ENCODE data around the gene PAGR1. TPM values are rescaled to one million over a fixed set of nuclear protein-coding genes. Genes with fewer than 3 reads are reported as not detected.

The PAGR1 gene
- total and polyA plus RNA-seq, 9 of the 15 experiments (the other 6 are each of a cell fraction or from before 2014, with no cell fraction given), result 1.4 to 58.2 (median 16.8) TPM

DNA sequence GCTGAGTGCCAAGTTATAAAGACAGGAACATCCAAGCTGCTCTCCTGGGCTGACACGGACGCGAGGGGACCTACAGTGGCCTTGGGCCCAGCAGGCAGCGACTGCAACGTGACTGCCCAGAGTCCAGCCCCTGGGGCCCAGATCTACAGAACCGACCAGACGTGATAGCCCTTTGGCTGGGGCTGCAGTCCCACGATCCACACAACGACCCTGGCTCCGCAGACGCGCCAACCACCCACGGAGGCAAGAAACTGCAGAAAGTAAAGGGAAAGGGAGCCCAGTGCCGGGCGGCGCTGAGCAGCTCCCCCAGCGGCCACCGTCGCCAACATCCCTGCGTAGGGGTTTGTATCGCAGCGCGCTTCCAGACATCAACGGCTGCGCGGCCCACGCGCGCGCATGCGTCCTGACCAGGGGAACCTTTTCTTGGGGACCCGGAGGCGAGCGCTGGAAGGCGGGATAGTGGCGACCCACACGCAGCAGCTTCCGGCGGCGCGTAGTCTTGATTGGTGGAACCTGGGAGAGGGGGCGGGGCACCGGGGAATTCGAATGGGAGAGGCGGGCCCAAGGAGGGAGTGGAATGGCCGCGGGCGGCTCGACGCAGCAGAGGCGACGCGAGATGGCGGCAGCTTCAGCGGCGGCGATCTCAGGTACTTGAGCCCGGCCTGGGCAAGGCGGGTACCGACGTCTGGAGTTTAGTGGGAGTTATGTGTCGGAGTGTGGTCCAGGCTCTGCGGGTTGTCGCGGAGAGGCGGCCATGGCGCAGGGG is 25.6 kb upstream of the PAGR1 start, which contains the start of gene KIF22 (continued):
- TF ChIP-seq SP2 (IDR thresholded peaks at IDR 0.05; ENCODE audit: extremely low read depth, low read depth, low read length, poor library complexity, severe bottlenecking), result peak; percentile 53
- TF ChIP-seq NELFE (IDR thresholded peaks at IDR 0.05; ENCODE audit: insufficient read depth, insufficient read length), result no peak
- TF ChIP-seq NFXL1 (CRISPR knock-in tag; IDR thresholded peaks at IDR 0.05), result no peak
- TF ChIP-seq ZNF253 (CRISPR knock-in tag; conservative IDR thresholded peaks at IDR 0.05), result no peak
- TF ChIP-seq, protein P1, sequence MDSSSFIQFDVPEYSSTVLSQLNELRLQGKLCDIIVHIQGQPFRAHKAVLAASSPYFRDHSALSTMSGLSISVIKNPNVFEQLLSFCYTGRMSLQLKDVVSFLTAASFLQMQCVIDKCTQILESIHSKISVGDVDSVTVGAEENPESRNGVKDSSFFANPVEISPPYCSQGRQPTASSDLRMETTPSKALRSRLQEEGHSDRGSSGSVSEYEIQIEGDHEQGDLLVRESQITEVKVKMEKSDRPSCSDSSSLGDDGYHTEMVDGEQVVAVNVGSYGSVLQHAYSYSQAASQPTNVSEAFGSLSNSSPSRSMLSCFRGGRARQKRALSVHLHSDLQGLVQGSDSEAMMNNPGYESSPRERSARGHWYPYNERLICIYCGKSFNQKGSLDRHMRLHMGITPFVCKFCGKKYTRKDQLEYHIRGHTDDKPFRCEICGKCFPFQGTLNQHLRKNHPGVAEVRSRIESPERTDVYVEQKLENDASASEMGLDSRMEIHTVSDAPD (CRISPR knock-in tag; IDR thresholded peaks at IDR 0.05), result no peak
- TF ChIP-seq, protein P2, sequence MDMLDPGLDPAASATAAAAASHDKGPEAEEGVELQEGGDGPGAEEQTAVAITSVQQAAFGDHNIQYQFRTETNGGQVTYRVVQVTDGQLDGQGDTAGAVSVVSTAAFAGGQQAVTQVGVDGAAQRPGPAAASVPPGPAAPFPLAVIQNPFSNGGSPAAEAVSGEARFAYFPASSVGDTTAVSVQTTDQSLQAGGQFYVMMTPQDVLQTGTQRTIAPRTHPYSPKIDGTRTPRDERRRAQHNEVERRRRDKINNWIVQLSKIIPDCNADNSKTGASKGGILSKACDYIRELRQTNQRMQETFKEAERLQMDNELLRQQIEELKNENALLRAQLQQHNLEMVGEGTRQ (CRISPR knock-in tag; IDR thresholded peaks at IDR 0.05), result no peak
- peak; percentile 59 for TF ChIP-seq SMARCC2 (IDR thresholded peaks at IDR 0.05; ENCODE audit: low read depth)
- no peak for TF ChIP-seq TAL1 (IDR thresholded peaks at IDR 0.05)
- no peak for TF ChIP-seq PRPF4 (IDR thresholded peaks at IDR 0.05; ENCODE audit: insufficient read depth, low read depth, low read length, poor library complexity, severe bottlenecking)
- TF ChIP-seq, protein P3, sequence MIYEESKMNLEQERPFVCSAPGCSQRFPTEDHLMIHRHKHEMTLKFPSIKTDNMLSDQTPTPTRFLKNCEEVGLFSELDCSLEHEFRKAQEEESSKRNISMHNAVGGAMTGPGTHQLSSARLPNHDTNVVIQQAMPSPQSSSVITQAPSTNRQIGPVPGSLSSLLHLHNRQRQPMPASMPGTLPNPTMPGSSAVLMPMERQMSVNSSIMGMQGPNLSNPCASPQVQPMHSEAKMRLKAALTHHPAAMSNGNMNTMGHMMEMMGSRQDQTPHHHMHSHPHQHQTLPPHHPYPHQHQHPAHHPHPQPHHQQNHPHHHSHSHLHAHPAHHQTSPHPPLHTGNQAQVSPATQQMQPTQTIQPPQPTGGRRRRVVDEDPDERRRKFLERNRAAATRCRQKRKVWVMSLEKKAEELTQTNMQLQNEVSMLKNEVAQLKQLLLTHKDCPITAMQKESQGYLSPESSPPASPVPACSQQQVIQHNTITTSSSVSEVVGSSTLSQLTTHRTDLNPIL (CRISPR knock-in tag; IDR thresholded peaks at IDR 0.05), result no peak
- no peak for TF ChIP-seq GATA2 (CRISPR knock-in tag; IDR thresholded peaks at IDR 0.05)
- TF ChIP-seq KHSRP (IDR thresholded peaks at IDR 0.05), result no peak
- no peak for TF ChIP-seq GABPB2 (CRISPR knock-in tag; conservative IDR thresholded peaks at IDR 0.05)

Measured in K562 (cell line).